GM23338 (cell line): ENCODE measurements around the gene PAM16. TPM values are rescaled to one million over a fixed set of nuclear protein-coding genes. Genes with fewer than 3 reads are reported as not detected.

Source experiments
- ATAC-seq: fragments of 200-7000 bp; cut with Tn5 transposase; 3 replicates; pipeline ENCODE4 v1.9.1; 2020
- DNase-seq: peaks from one replicate; pipeline ENCODE4 v3.0.0-alpha.2; 2015; ENCODE audit warnings: low spot score
- H2AFZ ChIP-seq: fragments of 200-600 bp; sonication (generic); 2 replicates; pipeline ENCODE4 v1.8.0; 2016; ENCODE audit warnings: antibody characterized with exemption, mild to moderate bottlenecking, moderate library complexity
- H3F3A ChIP-seq: fragments of 200-600 bp; sonication (generic); replicated peaks from 2 replicates; pipeline ENCODE4 v1.8.0; 2017; ENCODE audit warnings: antibody characterized with exemption, mixed run types, low read depth
- H3K27ac ChIP-seq: fragments of 200-600 bp; sonication (generic); 2 replicates; pipeline ENCODE4 v1.6.1; 2016; ENCODE audit warnings: low read depth
- H3K27me3 ChIP-seq: fragments of 200-600 bp; sonication (generic); 2 replicates; pipeline ENCODE4 v1.8.0; 2016; ENCODE audit warnings: mild to moderate bottlenecking, mixed run types, moderate library complexity; ENCODE audit not compliant: insufficient read depth
- H3K36me3 ChIP-seq: fragments of 200-600 bp; sonication (generic); 2 replicates; pipeline ENCODE4 v1.8.0; 2016; ENCODE audit warnings: mild to moderate bottlenecking; ENCODE audit not compliant: insufficient read depth
- H3K4me1 ChIP-seq: fragments of 200-600 bp; sonication (generic); 2 replicates; pipeline ENCODE4 v1.8.0; 2016; ENCODE audit warnings: mild to moderate bottlenecking, moderate library complexity; ENCODE audit not compliant: insufficient read depth
- H3K4me2 ChIP-seq: fragments of 200-600 bp; sonication (generic); 2 replicates; pipeline ENCODE4 v1.7.1; 2017; ENCODE audit warnings: mixed run types
- H3K4me3 ChIP-seq: fragments of 200-600 bp; sonication (generic); 2 replicates; pipeline ENCODE4 v1.6.1; 2016; ENCODE audit warnings: mixed run types
- H3K79me2 ChIP-seq: fragments of 200-600 bp; sonication (generic); replicated peaks from 2 replicates; pipeline ENCODE4 v1.8.0; 2017; ENCODE audit warnings: mild to moderate bottlenecking; ENCODE audit not compliant: insufficient read depth
- H3K9me2 ChIP-seq: fragments of 200-600 bp; sonication (generic); 2 replicates; pipeline ENCODE4 v1.8.0; 2017; ENCODE audit not compliant: insufficient read depth
- H4K20me1 ChIP-seq: fragments of 200-600 bp; sonication (generic); replicated peaks from 2 replicates; pipeline ENCODE4 v1.8.0; 2017; ENCODE audit warnings: mild to moderate bottlenecking; ENCODE audit not compliant: insufficient read depth
- H3K27ac Mint-ChIP-seq: 2 replicates; pipeline ENCODE4 v1.8.0; 2020; ENCODE audit warnings: inconsistent platforms, mild to moderate bottlenecking, moderate library complexity, mixed read lengths
- H3K27me3 Mint-ChIP-seq: 3 replicates; pipeline ENCODE4 v1.8.0; 2022; ENCODE audit warnings: low read depth, mild to moderate bottlenecking, moderate library complexity, mixed read lengths, inconsistent platforms; ENCODE audit not compliant: insufficient read depth, poor library complexity
- H3K36me3 Mint-ChIP-seq: 3 replicates; pipeline ENCODE4 v1.8.0; 2021; ENCODE audit warnings: low read depth, mild to moderate bottlenecking, inconsistent platforms, moderate library complexity, mixed read lengths
- H3K4me1 Mint-ChIP-seq: 3 replicates; pipeline ENCODE4 v1.8.0; 2020; ENCODE audit warnings: mild to moderate bottlenecking, inconsistent platforms, mixed read lengths
- H3K4me3 Mint-ChIP-seq: 3 replicates; pipeline ENCODE4 v1.8.0; 2021; ENCODE audit warnings: moderate library complexity, mild to moderate bottlenecking, inconsistent platforms, mixed read lengths
- H3K9me3 Mint-ChIP-seq: 3 replicates; pipeline ENCODE4 v1.8.0; 2020; ENCODE audit warnings: moderate library complexity, mild to moderate bottlenecking, inconsistent platforms, mixed read lengths
- CREB1 ChIP-seq: fragments of 250-450 bp; sonication (Bioruptor Pico); IDR thresholded peaks from 2 replicates; pipeline ENCODE4 v1.5.0; 2020; ENCODE audit warnings: low read depth, mild to moderate bottlenecking, moderate library complexity
- CTCF ChIP-seq, 2 experiments: fragments of 200-600 bp in 1 of 2; sonication (generic) in 1 of 2; conservative IDR thresholded peaks; 2 replicates each; pipeline versions ENCODE4 v1.5.1 to v1.6.1; 2016 to 2017; ENCODE audit warnings: antibody characterized with exemption in 2 of 2, low read depth in 2 of 2, mild to moderate bottlenecking in 2 of 2, moderate library complexity in 1 of 2
- EZH2phosphoT487 ChIP-seq: fragments of 200-600 bp; sonication (generic); IDR thresholded peaks from one replicate; pipeline ENCODE4 v1.8.1; 2018; ENCODE audit warnings: antibody characterized with exemption; ENCODE audit not compliant: unreplicated experiment
- JUNB ChIP-seq: IDR thresholded peaks from one replicate; pipeline ENCODE4 v1.6.1; 2016; ENCODE audit warnings: antibody characterized with exemption; ENCODE audit not compliant: unreplicated experiment
- NANOG ChIP-seq: IDR thresholded peaks from 2 replicates; pipeline ENCODE4 v1.6.1; 2016; ENCODE audit warnings: antibody characterized with exemption, borderline replicate concordance
- REST ChIP-seq: IDR thresholded peaks from one replicate; pipeline ENCODE4 v1.6.1; 2018; ENCODE audit warnings: antibody characterized with exemption; ENCODE audit not compliant: unreplicated experiment
- STAT1 ChIP-seq: IDR thresholded peaks from one replicate; pipeline ENCODE4 v1.6.1; 2016; ENCODE audit warnings: antibody characterized with exemption; ENCODE audit not compliant: unreplicated experiment
- ZNF114 ChIP-seq: fragments of 250-450 bp; sonication (Bioruptor Pico); IDR thresholded peaks from 2 replicates; pipeline ENCODE4 v1.5.0; 2020; ENCODE audit warnings: mild to moderate bottlenecking, moderate library complexity
- polyA plus RNA-seq: library from polyadenylated mRNA; unstranded; fragments of >200 nt; fragmentation: Nextera tagmentation; extraction: Ambion mirVana; gene quantifications from 2 replicates; pipeline ENCODE4 v1.2.1, GENCODE V29; 2016
- total RNA-seq: library from RNA; depleted of rRNA; stranded (reverse); fragments of >200 nt; shearing (Covaris generic); gene quantifications from 2 replicates; pipeline ENCODE4 v1.2.3, GENCODE V29; 2014
- TF ChIP-seq, protein P1 (sequence below): IDR thresholded peaks from 2 replicates; pipeline ENCODE4 v1.6.1; 2016; ENCODE audit warnings: antibody characterized with exemption
- TF ChIP-seq, protein P2 (sequence below): fragments of 250-450 bp; sonication (Bioruptor Pico); IDR thresholded peaks from 2 replicates; pipeline ENCODE4 v1.5.0; 2020; ENCODE audit warnings: mild to moderate bottlenecking, moderate library complexity

Gene PAM16
- total and polyA plus RNA-seq, 2 experiments from 2014 or later, result 84.1 to 283 TPM

DNA sequence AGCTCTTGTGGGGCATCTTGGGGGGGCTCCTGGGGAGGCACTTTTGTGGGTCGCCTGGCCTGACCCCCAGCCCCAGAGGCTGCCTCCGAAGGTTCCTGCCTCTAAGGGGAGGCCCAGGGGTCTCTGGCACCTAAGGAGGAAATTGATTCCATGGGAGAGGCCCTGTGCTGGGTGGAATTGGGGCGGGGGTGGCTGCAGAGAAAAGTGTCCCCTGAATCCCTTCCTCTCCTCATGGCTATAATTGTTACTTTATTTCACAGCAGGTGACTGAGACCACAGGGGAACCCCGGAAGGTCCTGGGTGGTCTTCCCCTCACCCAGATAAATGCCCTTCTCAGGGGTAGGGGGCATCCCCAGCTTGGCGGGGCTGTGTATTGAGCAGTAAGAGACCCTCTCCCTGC, 32.2 kb downstream of the PAM16 start (continued):
- TF ChIP-seq CTCF (conservative IDR thresholded peaks at IDR 0.05; ENCODE audit: low read depth in 2 of 2) (no peak), JUNB (no peak), EZH2phosphoT487 (no peak), ZNF114 (CRISPR knock-in tag) (no peak), REST (no peak)
- TF ChIP-seq, protein P1, sequence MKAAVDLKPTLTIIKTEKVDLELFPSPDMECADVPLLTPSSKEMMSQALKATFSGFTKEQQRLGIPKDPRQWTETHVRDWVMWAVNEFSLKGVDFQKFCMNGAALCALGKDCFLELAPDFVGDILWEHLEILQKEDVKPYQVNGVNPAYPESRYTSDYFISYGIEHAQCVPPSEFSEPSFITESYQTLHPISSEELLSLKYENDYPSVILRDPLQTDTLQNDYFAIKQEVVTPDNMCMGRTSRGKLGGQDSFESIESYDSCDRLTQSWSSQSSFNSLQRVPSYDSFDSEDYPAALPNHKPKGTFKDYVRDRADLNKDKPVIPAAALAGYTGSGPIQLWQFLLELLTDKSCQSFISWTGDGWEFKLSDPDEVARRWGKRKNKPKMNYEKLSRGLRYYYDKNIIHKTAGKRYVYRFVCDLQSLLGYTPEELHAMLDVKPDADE, result no peak

- no peak overlapping the region for H3K4me3 ChIP-seq
- H3K36me3 ChIP-seq, result no peaks in the 10 kb centered on the region
- H3F3A ChIP-seq, result peaks cover 12% of the 10 kb centered on the region
- peak overlapping the region; percentile 96; the same call in 1 of the 2 replicates for H3K4me2 ChIP-seq
- Mint-ChIP-seq H3K4me1 (peaks cover 17% of the 10 kb centered on the region), H3K4me3 (peak overlapping the region; percentile 51; the same call in 2 of the 3 replicates), H3K36me3 (no peaks in the 10 kb centered on the region; the same call in 2 of the 3 replicates), H3K9me3 (peaks cover 3% of the 10 kb centered on the region; the same call in 1 of the 3 replicates), H3K27me3 (peaks cover 18% of the 10 kb centered on the region), H3K27ac (no peak overlapping the region)
- H3K9me2 ChIP-seq, result no peaks in the 10 kb centered on the region
- no peak for DNase-seq
- H3K27ac ChIP-seq, result no peak overlapping the region
- H3K4me1 ChIP-seq, result peaks cover 35% of the 10 kb centered on the region
- no peak overlapping the region for H2AFZ ChIP-seq
- peaks cover 14% of the 10 kb centered on the region for H3K27me3 ChIP-seq
- TF ChIP-seq, protein P2, sequence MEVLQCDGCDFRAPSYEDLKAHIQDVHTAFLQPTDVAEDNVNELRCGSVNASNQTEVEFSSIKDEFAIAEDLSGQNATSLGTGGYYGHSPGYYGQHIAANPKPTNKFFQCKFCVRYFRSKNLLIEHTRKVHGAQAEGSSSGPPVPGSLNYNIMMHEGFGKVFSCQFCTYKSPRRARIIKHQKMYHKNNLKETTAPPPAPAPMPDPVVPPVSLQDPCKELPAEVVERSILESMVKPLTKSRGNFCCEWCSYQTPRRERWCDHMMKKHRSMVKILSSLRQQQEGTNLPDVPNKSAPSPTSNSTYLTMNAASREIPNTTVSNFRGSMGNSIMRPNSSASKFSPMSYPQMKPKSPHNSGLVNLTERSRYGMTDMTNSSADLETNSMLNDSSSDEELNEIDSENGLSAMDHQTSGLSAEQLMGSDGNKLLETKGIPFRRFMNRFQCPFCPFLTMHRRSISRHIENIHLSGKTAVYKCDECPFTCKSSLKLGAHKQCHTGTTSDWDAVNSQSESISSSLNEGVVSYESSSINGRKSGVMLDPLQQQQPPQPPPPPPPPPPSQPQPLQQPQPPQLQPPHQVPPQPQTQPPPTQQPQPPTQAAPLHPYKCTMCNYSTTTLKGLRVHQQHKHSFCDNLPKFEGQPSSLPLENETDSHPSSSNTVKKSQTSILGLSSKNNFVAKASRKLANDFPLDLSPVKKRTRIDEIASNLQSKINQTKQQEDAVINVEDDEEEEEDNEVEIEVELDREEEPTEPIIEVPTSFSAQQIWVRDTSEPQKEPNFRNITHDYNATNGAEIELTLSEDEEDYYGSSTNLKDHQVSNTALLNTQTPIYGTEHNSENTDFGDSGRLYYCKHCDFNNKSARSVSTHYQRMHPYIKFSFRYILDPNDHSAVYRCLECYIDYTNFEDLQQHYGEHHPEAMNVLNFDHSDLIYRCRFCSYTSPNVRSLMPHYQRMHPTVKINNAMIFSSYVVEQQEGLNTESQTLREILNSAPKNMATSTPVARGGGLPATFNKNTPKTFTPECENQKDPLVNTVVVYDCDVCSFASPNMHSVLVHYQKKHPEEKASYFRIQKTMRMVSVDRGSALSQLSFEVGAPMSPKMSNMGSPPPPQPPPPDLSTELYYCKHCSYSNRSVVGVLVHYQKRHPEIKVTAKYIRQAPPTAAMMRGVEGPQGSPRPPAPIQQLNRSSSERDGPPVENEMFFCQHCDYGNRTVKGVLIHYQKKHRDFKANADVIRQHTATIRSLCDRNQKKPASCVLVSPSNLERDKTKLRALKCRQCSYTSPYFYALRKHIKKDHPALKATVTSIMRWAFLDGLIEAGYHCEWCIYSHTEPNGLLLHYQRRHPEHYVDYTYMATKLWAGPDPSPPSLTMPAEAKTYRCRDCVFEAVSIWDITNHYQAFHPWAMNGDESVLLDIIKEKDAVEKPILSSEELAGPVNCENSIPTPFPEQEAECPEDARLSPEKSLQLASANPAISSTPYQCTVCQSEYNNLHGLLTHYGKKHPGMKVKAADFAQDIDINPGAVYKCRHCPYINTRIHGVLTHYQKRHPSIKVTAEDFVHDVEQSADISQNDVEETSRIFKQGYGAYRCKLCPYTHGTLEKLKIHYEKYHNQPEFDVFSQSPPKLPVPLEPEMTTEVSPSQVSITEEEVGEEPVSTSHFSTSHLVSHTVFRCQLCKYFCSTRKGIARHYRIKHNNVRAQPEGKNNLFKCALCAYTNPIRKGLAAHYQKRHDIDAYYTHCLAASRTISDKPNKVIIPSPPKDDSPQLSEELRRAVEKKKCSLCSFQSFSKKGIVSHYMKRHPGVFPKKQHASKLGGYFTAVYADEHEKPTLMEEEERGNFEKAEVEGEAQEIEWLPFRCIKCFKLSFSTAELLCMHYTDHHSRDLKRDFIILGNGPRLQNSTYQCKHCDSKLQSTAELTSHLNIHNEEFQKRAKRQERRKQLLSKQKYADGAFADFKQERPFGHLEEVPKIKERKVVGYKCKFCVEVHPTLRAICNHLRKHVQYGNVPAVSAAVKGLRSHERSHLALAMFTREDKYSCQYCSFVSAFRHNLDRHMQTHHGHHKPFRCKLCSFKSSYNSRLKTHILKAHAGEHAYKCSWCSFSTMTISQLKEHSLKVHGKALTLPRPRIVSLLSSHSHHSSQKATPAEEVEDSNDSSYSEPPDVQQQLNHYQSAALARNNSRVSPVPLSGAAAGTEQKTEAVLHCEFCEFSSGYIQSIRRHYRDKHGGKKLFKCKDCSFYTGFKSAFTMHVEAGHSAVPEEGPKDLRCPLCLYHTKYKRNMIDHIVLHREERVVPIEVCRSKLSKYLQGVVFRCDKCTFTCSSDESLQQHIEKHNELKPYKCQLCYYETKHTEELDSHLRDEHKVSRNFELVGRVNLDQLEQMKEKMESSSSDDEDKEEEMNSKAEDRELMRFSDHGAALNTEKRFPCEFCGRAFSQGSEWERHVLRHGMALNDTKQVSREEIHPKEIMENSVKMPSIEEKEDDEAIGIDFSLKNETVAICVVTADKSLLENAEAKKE, result no peak
- TF ChIP-seq EZH2phosphoT487 (no peak), ZNF114 (CRISPR knock-in tag) (no peak), STAT1 (no peak), NANOG (no peak), CREB1 (CRISPR knock-in tag) (no peak)
- no peak for ATAC-seq
- H4K20me1 ChIP-seq, result peaks cover 16% of the 10 kb centered on the region; the same call in 1 of the 2 replicates
- peaks cover 56% of the 10 kb centered on the region for H3K79me2 ChIP-seq
Measured at GRCh38 chr16:4318451-4318910, 32.6 kb downstream of the PAM16 start.
